OCI-LY3 (cell line): ENCODE results near the gene SPATA16.

Experiments
- H2AFZ ChIP-seq: fragments of 200-600, 300-600 bp; shearing (Covaris generic); 2 replicates; pipeline ENCODE4 v1.6.0; 2014; ENCODE audit warnings: antibody characterized with exemption, low read depth, low read length
- H3K27ac ChIP-seq: fragments of 200-600, 300-600 bp; sonication (generic); 2 replicates; pipeline ENCODE4 v1.5.1; 2014; ENCODE audit warnings: mild to moderate bottlenecking, low read length, moderate library complexity, mixed read lengths
- H3K27me3 ChIP-seq: fragments of 200-600, 300-600 bp; sonication (generic); 2 replicates; pipeline ENCODE4 v1.6.1; 2014; ENCODE audit warnings: low read depth, low read length, mixed read lengths
- H3K36me3 ChIP-seq: fragments of 200-600, 300-600 bp; sonication (generic); replicated peaks from 2 replicates; pipeline ENCODE3; 2014; ENCODE audit warnings: low read depth, low read length, mixed read lengths
- H3K4me1 ChIP-seq: fragments of 300-600, 200-600 bp; sonication (generic); 2 replicates; pipeline ENCODE4 v1.6.1; 2014; ENCODE audit warnings: low read length, mixed read lengths
- H3K4me2 ChIP-seq: fragments of 200-600, 300-600 bp; sonication (generic); 2 replicates; pipeline ENCODE4 v1.6.1; 2014; ENCODE audit warnings: low read length, mixed read lengths
- H3K4me3 ChIP-seq: fragments of 300-600, 200-600 bp; sonication (generic); 2 replicates; pipeline ENCODE4 v1.5.1; 2014; ENCODE audit warnings: antibody characterized with exemption, mild to moderate bottlenecking, low read length, moderate library complexity
- H3K79me2 ChIP-seq: fragments of 300-600, 200-600 bp; shearing (Covaris generic); 2 replicates; pipeline ENCODE4 v1.6.1; 2014; ENCODE audit warnings: mild to moderate bottlenecking, low read length, mixed read lengths
- H3K9ac ChIP-seq: fragments of 300-600, 200-600 bp; shearing (Covaris generic); 2 replicates; pipeline ENCODE4 v1.6.0; 2014; ENCODE audit warnings: mild to moderate bottlenecking, low read length, moderate library complexity
- H3K9me3 ChIP-seq: fragments of 200-600, 300-600 bp; shearing (Covaris generic); 2 replicates; pipeline ENCODE4 v1.6.1; 2014; ENCODE audit warnings: low read length, mixed read lengths; ENCODE audit not compliant: insufficient read depth
- H4K20me1 ChIP-seq: fragments of 200-600, 300-600 bp; sonication (generic); 2 replicates; pipeline ENCODE4 v1.6.1; 2016; ENCODE audit warnings: low read length, mixed read lengths; ENCODE audit not compliant: insufficient read depth
- EZH2phosphoT487 ChIP-seq: fragments of 200-600 bp; shearing (Covaris generic); IDR thresholded peaks from 2 replicates; pipeline ENCODE4 v1.6.1; 2018; ENCODE audit warnings: antibody characterized with exemption, mixed run types, low read depth
- TF ChIP-seq, protein P1 (sequence below): fragments of 200-600, 300-600 bp; sonication (generic); IDR thresholded peaks from 2 replicates; pipeline ENCODE4 v1.5.1; 2014; ENCODE audit warnings: antibody characterized with exemption, low read length, low read depth

Gene SPATA16

DNA sequence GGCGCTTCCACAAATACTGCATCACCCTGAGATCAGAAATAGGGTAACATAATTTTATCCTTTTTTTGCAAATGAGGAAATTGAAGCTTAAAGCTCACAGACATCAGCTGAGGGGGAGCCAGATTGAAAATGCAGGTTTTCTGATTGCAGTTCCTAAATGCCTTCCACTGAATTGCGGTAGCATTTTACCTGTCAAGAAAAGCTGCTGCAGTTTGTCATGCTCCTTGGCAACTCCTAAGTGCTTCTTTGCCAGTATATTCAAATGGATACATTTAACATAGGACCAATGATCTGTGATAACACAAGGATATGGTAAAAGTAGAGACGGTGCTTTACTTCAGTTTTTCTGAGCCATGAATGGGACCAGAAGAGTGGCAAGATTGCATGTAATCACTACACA is 50.5 kb downstream of the SPATA16 start:
- Histone ChIP-seq H2AFZ (no peak overlapping the region), H3K27me3 (no peaks in the 10 kb centered on the region), H3K4me3 (no peak overlapping the region), H3K4me2 (no peak overlapping the region), H3K9ac (no peak overlapping the region), H4K20me1 (no peaks in the 10 kb centered on the region), H3K4me1 (peaks cover 2% of the 10 kb centered on the region), H3K27ac (no peak overlapping the region), H3K9me3 (no peaks in the 10 kb centered on the region), H3K79me2 (no peaks in the 10 kb centered on the region), H3K36me3 (no peaks in the 10 kb centered on the region)
- TF ChIP-seq, protein P1, sequence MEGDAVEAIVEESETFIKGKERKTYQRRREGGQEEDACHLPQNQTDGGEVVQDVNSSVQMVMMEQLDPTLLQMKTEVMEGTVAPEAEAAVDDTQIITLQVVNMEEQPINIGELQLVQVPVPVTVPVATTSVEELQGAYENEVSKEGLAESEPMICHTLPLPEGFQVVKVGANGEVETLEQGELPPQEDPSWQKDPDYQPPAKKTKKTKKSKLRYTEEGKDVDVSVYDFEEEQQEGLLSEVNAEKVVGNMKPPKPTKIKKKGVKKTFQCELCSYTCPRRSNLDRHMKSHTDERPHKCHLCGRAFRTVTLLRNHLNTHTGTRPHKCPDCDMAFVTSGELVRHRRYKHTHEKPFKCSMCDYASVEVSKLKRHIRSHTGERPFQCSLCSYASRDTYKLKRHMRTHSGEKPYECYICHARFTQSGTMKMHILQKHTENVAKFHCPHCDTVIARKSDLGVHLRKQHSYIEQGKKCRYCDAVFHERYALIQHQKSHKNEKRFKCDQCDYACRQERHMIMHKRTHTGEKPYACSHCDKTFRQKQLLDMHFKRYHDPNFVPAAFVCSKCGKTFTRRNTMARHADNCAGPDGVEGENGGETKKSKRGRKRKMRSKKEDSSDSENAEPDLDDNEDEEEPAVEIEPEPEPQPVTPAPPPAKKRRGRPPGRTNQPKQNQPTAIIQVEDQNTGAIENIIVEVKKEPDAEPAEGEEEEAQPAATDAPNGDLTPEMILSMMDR = no peak
- no peak for TF ChIP-seq EZH2phosphoT487

- H2AFZ ChIP-seq = 0 out of 2 replicates have a peak overlapping the region, but pooled peaks have one; percentile 49
Measured at GRCh38 chr3:173089283-173089682, 51.8 kb downstream of the SPATA16 start.

GRCh38 chr3:173078525-173078924 is 62.5 kb downstream of the SPATA16 start:
- TF ChIP-seq, protein P1 = no peak
- TF ChIP-seq EZH2phosphoT487 = no peak
- Histone ChIP-seq H3K27me3 (no peaks in the 10 kb centered on the region), H3K79me2 (no peaks in the 10 kb centered on the region), H4K20me1 (no peaks in the 10 kb centered on the region), H3K4me3 (no peak overlapping the region), H3K9ac (no peak overlapping the region), H3K36me3 (no peaks in the 10 kb centered on the region), H2AFZ (no peak overlapping the region), H3K9me3 (no peaks in the 10 kb centered on the region), H3K27ac (no peak overlapping the region), H3K4me1 (0 out of 2 replicates have a peak, but pooled peaks cover 7% of the 10 kb centered on the region), H3K4me2 (peak overlapping the region; percentile 23)

More at GRCh38 chr3:173089283-173089682, 51.8 kb downstream of the SPATA16 start:
- Histone ChIP-seq H3K79me2 (no peaks in the 10 kb centered on the region), H3K4me3 (no peak overlapping the region), H3K9me3 (no peaks in the 10 kb centered on the region), H3K9ac (no peak overlapping the region), H3K4me2 (no peak overlapping the region), H3K27me3 (no peaks in the 10 kb centered on the region), H3K4me1 (no peaks in the 10 kb centered on the region), H3K27ac (no peak overlapping the region), H4K20me1 (no peaks in the 10 kb centered on the region), H3K36me3 (no peaks in the 10 kb centered on the region)
- TF ChIP-seq EZH2phosphoT487 = no peak
- TF ChIP-seq, protein P1 = no peak

- no peak for TF ChIP-seq EZH2phosphoT487
- TF ChIP-seq, protein P1 = no peak
- H3K4me1 ChIP-seq = no peaks in the 10 kb centered on the region
- H3K79me2 ChIP-seq = no peaks in the 10 kb centered on the region
- H3K9me3 ChIP-seq = no peaks in the 10 kb centered on the region
- H4K20me1 ChIP-seq = no peaks in the 10 kb centered on the region
- H3K27me3 ChIP-seq = no peaks in the 10 kb centered on the region
- no peak overlapping the region for H3K4me2 ChIP-seq
- no peak overlapping the region for H3K4me3 ChIP-seq
- no peak overlapping the region for H2AFZ ChIP-seq
- no peaks in the 10 kb centered on the region for H3K36me3 ChIP-seq
- no peak overlapping the region for H3K27ac ChIP-seq
- H3K9ac ChIP-seq = no peak overlapping the region
Measured at GRCh38 chr3:173066044-173067004, 74.7 kb downstream of the SPATA16 start.
